B cell (primary cell): Measurements from ENCODE around the gene RNF217. TPM values are rescaled to one million over a fixed set of nuclear protein-coding genes. Genes with fewer than 3 reads are reported as not detected.

ENCODE experiments used
- ATAC-seq: fragments of 200-7000 bp; cut with Tn5 transposase; one replicate; pipeline ENCODE4 v1.10.0; 2021; ENCODE audit warnings: low read depth, mild to moderate bottlenecking, moderate number of reproducible peaks, moderate library complexity
- CTCF ChIA-PET: fragments of 350-600 bp; sonication (Branson Sonifier 250); formaldehyde crosslinking; loops from one replicate; lab custom pipeline; 2021; ENCODE audit warnings: antibody characterized with exemption, inconsistent platforms; lab: Charles Lee
- POLR2A ChIA-PET: fragments of 350-600 bp; sonication (Branson Sonifier 250); formaldehyde crosslinking; loops from one replicate; lab custom pipeline; 2021; ENCODE audit warnings: antibody characterized with exemption; lab: Charles Lee
- DNase-seq: peaks from one replicate; pipeline ENCODE4 v3.0.0; 2013
- H2AFZ ChIP-seq: 2 replicates; pipeline ENCODE4 v1.6.1; 2012; ENCODE audit warnings: mild to moderate bottlenecking, low read depth, low read length; ENCODE audit not compliant: insufficient read depth, poor library complexity, severe bottlenecking
- H3K27ac ChIP-seq, 2 donors: 1 replicate in 1 of 2; 2 replicates in 1 of 2; pipeline ENCODE4 v1.5.1; 2012 to 2013; ENCODE audit warnings: low read length in 2 of 2, mild to moderate bottlenecking in 2 of 2, moderate library complexity in 1 of 2
- H3K27me3 ChIP-seq, 4 experiments: fragments of 200-600 bp in 1 of 4; sonication (generic) in 1 of 4; replicated peaks in 1 of 4; 1 replicate in 2 of 4; 2 replicates in 2 of 4; pipeline versions ENCODE4 v1.6.1 to v1.7.0; 2013 to 2016; ENCODE audit warnings: low read length in 3 of 4, mild to moderate bottlenecking in 2 of 4, mixed read lengths in 1 of 4, moderate library complexity in 1 of 4; ENCODE audit not compliant: insufficient read depth in 4 of 4, control insufficient read depth in 3 of 4; ENCODE audit errors: control extremely low read depth in 1 of 4
- H3K36me3 ChIP-seq, 2 experiments: replicated peaks in 1 of 2; 1 replicate in 1 of 2; 2 replicates in 1 of 2; pipeline versions ENCODE4 v1.6.1 to v1.7.1; 2013; ENCODE audit warnings: low read length in 1 of 2; ENCODE audit not compliant: insufficient read depth in 2 of 2, control insufficient read depth in 1 of 2; ENCODE audit errors: control extremely low read depth in 1 of 2, extremely low read depth in 1 of 2
- H3K4me1 ChIP-seq, 2 donors: fragments of 200-600 bp in 1 of 2; sonication (generic) in 1 of 2; 1 replicate in 1 of 2; 2 replicates in 1 of 2; pipeline versions ENCODE4 v1.5.1 to v1.6.1; 2013 to 2017; ENCODE audit warnings: low read length in 2 of 2; ENCODE audit not compliant: control insufficient read depth in 2 of 2, insufficient read depth in 2 of 2
- H3K4me2 ChIP-seq: replicated peaks from 2 replicates; pipeline ENCODE3; 2012; ENCODE audit warnings: mild to moderate bottlenecking, low read depth, low read length; ENCODE audit not compliant: poor library complexity, severe bottlenecking
- H3K4me3 ChIP-seq, 5 experiments: fragments of 200-600 bp in 1 of 5; sonication (generic) in 1 of 5; 1 replicate in 3 of 5; 2 replicates in 2 of 5; pipeline versions ENCODE4 v1.5.1 to v1.7.0; 2011 to 2016; ENCODE audit warnings: low read length in 4 of 5, mild to moderate bottlenecking in 4 of 5, low read depth in 2 of 5, control low read depth in 1 of 5, moderate library complexity in 1 of 5; ENCODE audit not compliant: insufficient read depth in 1 of 5; ENCODE audit errors: control extremely low read depth in 1 of 5, extremely low read depth in 1 of 5
- H3K79me2 ChIP-seq: fragments of 200-600 bp; sonication (generic); one replicate; pipeline ENCODE4 v1.6.0; 2016; ENCODE audit warnings: low read length; ENCODE audit not compliant: control insufficient read depth, insufficient read depth
- H3K9ac ChIP-seq: fragments of 200-600 bp; sonication (generic); 2 replicates; pipeline ENCODE4 v1.6.1; 2017; ENCODE audit warnings: mild to moderate bottlenecking, low read length, moderate library complexity
- H3K9me3 ChIP-seq, 3 donors: one replicate each; pipeline versions ENCODE4 v1.6.1 to v1.7.1; 2013; ENCODE audit warnings: low read length in 2 of 3; ENCODE audit not compliant: control insufficient read depth in 2 of 3, insufficient read depth in 1 of 3; ENCODE audit errors: control extremely low read depth in 1 of 3
- H4K20me1 ChIP-seq: 2 replicates; pipeline ENCODE4 v1.6.0; 2012; ENCODE audit warnings: mild to moderate bottlenecking, low read length; ENCODE audit not compliant: insufficient read depth, control insufficient read depth, poor library complexity, severe bottlenecking
- H3K27ac Mint-ChIP-seq: one replicate; pipeline ENCODE4 v1.8.0; 2021; ENCODE audit warnings: mixed read lengths
- H3K27me3 Mint-ChIP-seq: one replicate; pipeline ENCODE4 v1.8.0; 2021; ENCODE audit warnings: mixed read lengths
- H3K4me1 Mint-ChIP-seq: one replicate; pipeline ENCODE4 v1.8.0; 2021; ENCODE audit warnings: mixed read lengths
- H3K4me3 Mint-ChIP-seq: one replicate; pipeline ENCODE4 v1.8.0; 2021; ENCODE audit warnings: mixed read lengths
- H3K9me3 Mint-ChIP-seq: one replicate; pipeline ENCODE4 v1.8.0; 2022; ENCODE audit warnings: mixed read lengths; ENCODE audit not compliant: insufficient read depth
- EZH2 ChIP-seq: IDR thresholded peaks from 2 replicates; pipeline ENCODE4 v1.6.1; 2012; ENCODE audit warnings: borderline replicate concordance, low read depth, mild to moderate bottlenecking, moderate library complexity, low read length; ENCODE audit not compliant: insufficient read depth, poor library complexity, severe bottlenecking
- WGBS: methylation state at CpG from one replicate; pipeline ENCODE4 v1.1.5; 2013; ENCODE audit warnings: missing lambda C conversion rate; ENCODE audit not compliant: insufficient coverage; 5-methylcytosine and 5-hydroxymethylcytosine counted together
- intact Hi-C: fragments of 100-400 bp; cut with micrococcal nuclease; formaldehyde crosslinking; loops from one replicate; pipeline ENCODE4 v1.10.0; 2022
- polyA plus RNA-seq: library from polyadenylated mRNA; depleted of rRNA; stranded (reverse); fragments of >200 nt; gene quantifications from 2 replicates; pipeline ENCODE4 v1.2.3, GENCODE V29; 2012
- total RNA-seq, 2 donors: library from RNA; stranded (reverse); fragments of 120-200 nt in 1 of 2; gene quantifications; 1 replicate in 1 of 2; 2 replicates in 1 of 2; pipeline versions ENCODE4 v1.2.3 to v1.2.4, GENCODE V29; 2013 to 2022
- TF ChIP-seq, protein P1 (sequence below): fragments of 200-600 bp; IDR thresholded peaks from one replicate; pipeline ENCODE4 v1.8.0; 2022; ENCODE audit warnings: antibody characterized with exemption, mild to moderate bottlenecking

Gene RNF217
- total and polyA plus RNA-seq, 2 donors (not counting 1 experiment from before 2014, with no cell fraction given), result 0.03 TPM; not detected in 1

DNA sequence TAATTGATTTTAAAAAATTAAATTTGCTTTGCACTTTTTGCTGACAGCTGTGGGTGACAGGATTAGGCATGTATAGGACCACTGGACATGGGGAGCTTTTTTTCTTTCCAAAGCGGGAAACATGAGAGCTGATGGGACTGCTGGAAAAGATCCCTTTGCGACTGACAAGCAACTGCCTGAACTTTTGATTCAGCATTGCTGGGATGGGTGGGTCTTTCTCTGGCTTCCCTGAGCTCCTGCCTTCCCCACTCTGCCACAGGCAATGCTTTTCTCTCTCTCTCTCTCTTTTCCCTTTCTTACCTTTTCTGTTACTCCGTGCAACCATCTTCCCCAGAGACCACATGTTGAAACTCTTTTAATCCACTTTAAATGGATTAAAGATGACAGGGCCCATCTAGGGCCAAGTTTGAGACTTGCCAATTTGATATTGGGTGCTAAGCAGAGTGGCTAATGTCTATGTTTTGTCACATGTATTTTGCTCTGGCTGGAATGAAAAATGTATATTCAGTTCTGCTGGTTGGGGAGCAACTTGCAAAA lies 157.9 kb downstream of the RNF217 start:
- no peak overlapping the region for H3K4me2 ChIP-seq
- H2AFZ ChIP-seq, result no peak overlapping the region
- POLR2A ChIA-PET, result no interaction called here
- H3K27me3 Mint-ChIP-seq, result peaks cover 9% of the 10 kb centered on the region
- 100% methylated on average over 2 of the region's 3 CpGs for WGBS
- no peaks in the 10 kb centered on the region for H3K79me2 ChIP-seq
- H3K9me3 Mint-ChIP-seq, result no peaks in the 10 kb centered on the region
- no peak overlapping the region for H3K27ac ChIP-seq
- no peak for ATAC-seq
- H3K4me3 Mint-ChIP-seq, result no peak overlapping the region
- TF ChIP-seq, protein P1, sequence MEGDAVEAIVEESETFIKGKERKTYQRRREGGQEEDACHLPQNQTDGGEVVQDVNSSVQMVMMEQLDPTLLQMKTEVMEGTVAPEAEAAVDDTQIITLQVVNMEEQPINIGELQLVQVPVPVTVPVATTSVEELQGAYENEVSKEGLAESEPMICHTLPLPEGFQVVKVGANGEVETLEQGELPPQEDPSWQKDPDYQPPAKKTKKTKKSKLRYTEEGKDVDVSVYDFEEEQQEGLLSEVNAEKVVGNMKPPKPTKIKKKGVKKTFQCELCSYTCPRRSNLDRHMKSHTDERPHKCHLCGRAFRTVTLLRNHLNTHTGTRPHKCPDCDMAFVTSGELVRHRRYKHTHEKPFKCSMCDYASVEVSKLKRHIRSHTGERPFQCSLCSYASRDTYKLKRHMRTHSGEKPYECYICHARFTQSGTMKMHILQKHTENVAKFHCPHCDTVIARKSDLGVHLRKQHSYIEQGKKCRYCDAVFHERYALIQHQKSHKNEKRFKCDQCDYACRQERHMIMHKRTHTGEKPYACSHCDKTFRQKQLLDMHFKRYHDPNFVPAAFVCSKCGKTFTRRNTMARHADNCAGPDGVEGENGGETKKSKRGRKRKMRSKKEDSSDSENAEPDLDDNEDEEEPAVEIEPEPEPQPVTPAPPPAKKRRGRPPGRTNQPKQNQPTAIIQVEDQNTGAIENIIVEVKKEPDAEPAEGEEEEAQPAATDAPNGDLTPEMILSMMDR, result no peak
- TF ChIP-seq EZH2, result no peak
- no peaks in the 10 kb centered on the region for H3K9me3 ChIP-seq
- no peak overlapping the region for H3K4me3 ChIP-seq
- DNase-seq, result no peak
- no peaks in the 10 kb centered on the region for H4K20me1 ChIP-seq
- H3K4me1 Mint-ChIP-seq, result no peaks in the 10 kb centered on the region
- intact Hi-C loops, result no loop called here
- H3K9ac ChIP-seq, result no peak overlapping the region
- H3K36me3 ChIP-seq, result no peaks in the 10 kb centered on the region
- no peaks in the 10 kb centered on the region for H3K4me1 ChIP-seq
- H3K27me3 ChIP-seq, result no peaks in the 10 kb centered on the region
- no peak overlapping the region for H3K27ac Mint-ChIP-seq
- CTCF ChIA-PET, result interaction anchor here (0.6 kb wide), 1 partner anchor 11 kb away, joined by 3 read pairs; no protein-coding TSS in a partner anchor

DNA sequence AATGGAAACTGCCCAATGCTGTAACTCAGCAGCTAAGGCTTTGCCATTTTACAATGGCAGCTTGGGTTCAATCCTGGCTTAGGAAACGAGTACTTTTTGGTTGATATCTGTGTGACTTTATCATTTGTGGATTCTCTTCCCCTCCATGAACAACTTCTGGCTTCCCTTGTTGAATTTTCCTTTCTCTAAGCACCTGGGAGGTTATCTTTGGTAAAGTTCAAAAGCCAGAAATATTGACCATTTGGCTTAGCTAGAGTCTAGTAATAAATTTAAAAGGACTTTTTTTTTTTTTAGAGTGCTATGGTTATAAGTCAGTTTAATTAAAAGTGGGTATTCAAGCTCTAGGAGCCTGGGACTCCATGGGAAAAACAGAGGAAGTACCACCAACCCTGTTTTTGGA lies 159.7 kb downstream of the RNF217 start:
- ChIA-PET POLR2A (no interaction called here), CTCF (no interaction called here)
- ATAC-seq (no peak), DNase-seq (no peak)
- Histone ChIP-seq H3K9ac (no peak overlapping the region), H3K36me3 (no peaks in the 10 kb centered on the region), H2AFZ (no peak overlapping the region), H3K4me2 (no peak overlapping the region), H4K20me1 (no peaks in the 10 kb centered on the region), H3K27ac (no peak overlapping the region), H3K4me3 (no peak overlapping the region), H3K4me1 (no peaks in the 10 kb centered on the region), H3K79me2 (no peaks in the 10 kb centered on the region), H3K9me3 (peaks cover 0 to 6% (median 0%) of the 10 kb centered on the region in 3 donors), H3K27me3 (no peaks in the 10 kb centered on the region)
- no CpG with 5 or more reads among the region's 1 CpG for WGBS
- H3K27me3 Mint-ChIP-seq, result peaks cover 5% of the 10 kb centered on the region
- H3K27ac Mint-ChIP-seq, result no peak overlapping the region
- TF ChIP-seq, protein P1, result no peak
- no peak for TF ChIP-seq EZH2
- intact Hi-C loops, result no loop called here
- H3K4me1 Mint-ChIP-seq, result no peaks in the 10 kb centered on the region
- no peak overlapping the region for H3K4me3 Mint-ChIP-seq
- no peaks in the 10 kb centered on the region for H3K9me3 Mint-ChIP-seq
